Stomach (tissue), 9 donors: Measurements from ENCODE around the gene CD33. TPM values are rescaled to one million over a fixed set of nuclear protein-coding genes. Genes with fewer than 3 reads are reported as not detected.

Experiments used
- DNase-seq, 2 donors: peaks; one replicate each; pipeline versions ENCODE4 v3.0.0 to v3.0.0-alpha.2; 2013 to 2019
- H3K27ac ChIP-seq, 5 donors: fragments of 200-600 bp in 4 of 5; sonication (generic) in 4 of 5; one replicate each; pipeline ENCODE4 v1.5.1; 2013 to 2019; ENCODE audit warnings: mild to moderate bottlenecking in 1 of 5, moderate library complexity in 1 of 5
- H3K27me3 ChIP-seq, 3 donors: fragments of 200-600 bp; sonication (generic); one replicate each; pipeline ENCODE4 v1.5.1; 2017 to 2019; ENCODE audit warnings: mixed run types in 1 of 3
- H3K36me3 ChIP-seq, 4 donors: fragments of 200-600 bp; sonication (generic); 1 replicate in 3 of 4; 2 replicates in 1 of 4; pipeline ENCODE4 v1.5.1; 2016 to 2019
- H3K4me1 ChIP-seq, 4 donors: fragments of 200-600 bp; sonication (generic); one replicate each; pipeline ENCODE4 v1.5.1; 2016 to 2019
- H3K4me3 ChIP-seq, 4 donors: fragments of 200-600 bp; sonication (generic) in 3 of 4; one replicate each; pipeline ENCODE4 v1.5.1; 2016 to 2019; ENCODE audit warnings: mild to moderate bottlenecking in 1 of 4
- H3K9me3 ChIP-seq, 4 donors: fragments of 200-600 bp; sonication (generic); one replicate each; pipeline ENCODE4 v1.5.1; 2016 to 2019
- CTCF ChIP-seq, 7 experiments: fragments of 450-650 bp in 4 of 7; fragments of 200-600 bp in 3 of 7; sonication (generic) in 3 of 7; IDR thresholded peaks; one replicate each; pipeline ENCODE4 v1.5.1; 2016 to 2019; ENCODE audit warnings: antibody characterized with exemption in 7 of 7, control low read depth in 2 of 7, mild to moderate bottlenecking in 1 of 7
- EP300 ChIP-seq: sonication (generic); formaldehyde crosslinking; IDR thresholded peaks from one replicate; pipeline ENCODE4 v1.6.1; 2017; ENCODE audit warnings: antibody characterized with exemption
- POLR2A ChIP-seq, 4 donors: fragments of 450-650 bp; IDR thresholded peaks; one replicate each; pipeline ENCODE4 v1.6.1; 2016; ENCODE audit warnings: antibody characterized with exemption in 4 of 4, control low read depth in 2 of 4, mild to moderate bottlenecking in 1 of 4, moderate library complexity in 1 of 4
- POLR2AphosphoS5 ChIP-seq, 3 donors: sonication (generic); formaldehyde crosslinking; IDR thresholded peaks; one replicate each; pipeline ENCODE4 v1.6.1; 2016; ENCODE audit warnings: antibody characterized with exemption in 3 of 3
- WGBS, 5 donors: extraction: QIAGEN DNeasy Blood & Tissue Kit in 3 of 5; methylation state at CpG; one replicate each; pipeline versions ENCODE4 v1.1.5 to v1.1.7; 2013 to 2018; 5-methylcytosine and 5-hydroxymethylcytosine counted together
- intact Hi-C: fragments of 100-400 bp; cut with DNase I; formaldehyde crosslinking; loops from one replicate; pipeline ENCODE4 v1.15.1; 2023; ENCODE audit warnings: low total_unique reads
- polyA plus RNA-seq, 3 donors: library from polyadenylated mRNA; stranded (reverse); fragments of 200-250 nt; gene quantifications; one replicate each; pipeline ENCODE4 v1.2.3, GENCODE V29; 2013
- small RNA-seq, 4 donors: library from RNA; depleted of rRNA; stranded (forward); fragments of <200 nt; gene quantifications; one replicate each; pipeline ENCODE3, GENCODE V24; 2016
- total RNA-seq, 5 donors: library from RNA; depleted of rRNA; stranded (reverse); fragments of >200 nt; gene quantifications; one replicate each; pipeline versions ENCODE4 v1.1.0 to v1.2.3, GENCODE V29; 2014 to 2016
- donor health status: healthy with polysubstance abuse.
- donor health status: Bipolar disorder and iron deficiency.
- donor health status: healthy.

CD33 gene
- total and polyA plus RNA-seq, 8 donors: 1.7 to 4.8 (median 3.0) TPM; not detected in 3

- Histone ChIP-seq H3K4me3 (no peak overlapping the region), H3K27ac (no peak overlapping the region), H3K9me3 (peaks cover 0 to 4% (median 0%) of the 10 kb centered on the region in 4 donors), H3K27me3 (peaks cover 0 to 27% (median 0%) of the 10 kb centered on the region in 3 donors), H3K36me3 (no peaks in the 10 kb centered on the region), H3K4me1 (no peaks in the 10 kb centered on the region)
- intact Hi-C loops: no loop called here
- TF ChIP-seq POLR2AphosphoS5 (IDR thresholded peaks at IDR 0.05) (no peak), EP300 (no peak), CTCF (IDR thresholded peaks at IDR 0.05) (no peak), POLR2A (IDR thresholded peaks at IDR 0.05) (no peak)
- DNase-seq: no peak
- 74 to 82% (median 79%) methylated on average over 8 of the region's 8 CpGs for WGBS, 5 donors
Observed at GRCh38 chr19:51274049-51274770, 49.3 kb downstream of the CD33 start.

- Histone ChIP-seq H3K36me3 (no peaks in the 10 kb centered on the region), H3K27me3 (peaks cover 0 to 24% (median 0%) of the 10 kb centered on the region in 3 donors), H3K4me3 (no peak overlapping the region), H3K4me1 (no peaks in the 10 kb centered on the region), H3K9me3 (peaks cover 0 to 5% (median 2%) of the 10 kb centered on the region in 4 donors), H3K27ac (no peak overlapping the region)
- WGBS, 5 donors: 68 to 81% (median 76%) methylated on average over 3 of the region's 3 CpGs
- intact Hi-C loops: no loop called here
- TF ChIP-seq POLR2AphosphoS5 (IDR thresholded peaks at IDR 0.05): no peak
- no peak for TF ChIP-seq CTCF (IDR thresholded peaks at IDR 0.05)
- TF ChIP-seq POLR2A (IDR thresholded peaks at IDR 0.05): no peak
- no peak for TF ChIP-seq EP300
- no peak for DNase-seq
Observed at GRCh38 chr19:51277112-51277511, 52.2 kb downstream of the CD33 start.

- 81 to 92% (median 86%) methylated on average over 4 of the region's 4 CpGs for WGBS, 5 donors
- Histone ChIP-seq H3K27ac (no peak overlapping the region), H3K36me3 (no peaks in the 10 kb centered on the region), H3K9me3 (peaks cover 0 to 26% (median 5%) of the 10 kb centered on the region in 4 donors), H3K4me3 (no peak overlapping the region), H3K4me1 (no peaks in the 10 kb centered on the region), H3K27me3 (peaks cover 0 to 22% (median 0%) of the 10 kb centered on the region in 3 donors)
- no peak for TF ChIP-seq POLR2AphosphoS5 (IDR thresholded peaks at IDR 0.05)
- no peak for TF ChIP-seq POLR2A (IDR thresholded peaks at IDR 0.05)
- TF ChIP-seq EP300: no peak
- no peak for TF ChIP-seq CTCF (IDR thresholded peaks at IDR 0.05)
- intact Hi-C loops: no loop called here
- DNase-seq: no peak
Observed at GRCh38 chr19:51282335-51282734, 57.5 kb downstream of the CD33 start.

GRCh38 chr19:51285682-51286081 is 60.8 kb downstream of the CD33 start:
- intact Hi-C loops: no loop called here
- no peaks in the 10 kb centered on the region for H3K36me3 ChIP-seq
- WGBS, 5 donors: 64 to 82% (median 81%) methylated on average over 3 of the region's 3 CpGs
- TF ChIP-seq EP300 (no peak), POLR2AphosphoS5 (IDR thresholded peaks at IDR 0.05) (no peak), POLR2A (IDR thresholded peaks at IDR 0.05) (no peak)
- H3K4me3 ChIP-seq: no peak overlapping the region
- peaks cover 0 to 28% (median 10%) of the 10 kb centered on the region in 4 donors for H3K9me3 ChIP-seq
- peaks cover 0 to 12% (median 0%) of the 10 kb centered on the region in 3 donors for H3K27me3 ChIP-seq
- H3K4me1 ChIP-seq: no peaks in the 10 kb centered on the region
- H3K27ac ChIP-seq: no peak overlapping the region
- DNase-seq: no peak

Small RNA genes lying within 50 kb of the gene (small RNA-seq; reads per million reads assigned to genes)
- gene MIR8074: 0 reads per million in 4 donors

Other genes with a start within 250 kb of the CD33 start
- gene KLK7, start 241.2 kb upstream of the CD33 start, total RNA-seq: not detected
- 1 to 10 TPM in 1 of 3 donors, not detected in 2; 7.8 TPM for gene KLK7, start 241.2 kb upstream of the CD33 start, polyA plus RNA-seq
- gene KLK8, start 223.5 kb upstream of the CD33 start, total RNA-seq: not detected
- gene KLK8, start 223.5 kb upstream of the CD33 start, polyA plus RNA-seq: 100 to 1,000 TPM in 1 of 3 donors, not detected in 2; 116 TPM
- gene KLK10, start 205.4 kb upstream of the CD33 start, total RNA-seq: 1 to 10 TPM in 1 of 5 donors, not detected in 4; 1.3 TPM
- 10 to 100 TPM in 1 of 3 donors, 1 to 10 TPM in 2; 2.1 to 62.7 (median 3.8) TPM for gene KLK10, start 205.4 kb upstream of the CD33 start, polyA plus RNA-seq
- 100 to 1,000 TPM in 1 of 5 donors, 10 to 100 TPM in 2, 1 to 10 TPM in 1, not detected in 1; 1.8 to 128 (median 26.0) TPM for gene KLK11, start 198.5 kb upstream of the CD33 start, total RNA-seq
- 100 to 1,000 TPM in 1 of 3 donors, 10 to 100 TPM in 2; 34.1 to 152 (median 71.8) TPM for gene KLK11, start 198.5 kb upstream of the CD33 start, polyA plus RNA-seq
- gene KLK12, start 190.1 kb upstream of the CD33 start, total RNA-seq: not detected
- 10 to 100 TPM in 1 of 3 donors, 1 to 10 TPM in 1, not detected in 1; 2.0 to 26.5 TPM for gene KLK12, start 190.1 kb upstream of the CD33 start, polyA plus RNA-seq
- 1 to 10 TPM in 1 of 5 donors, not detected in 4; 10.0 TPM for gene KLK13, start 160.0 kb upstream of the CD33 start, total RNA-seq
- gene KLK13, start 160.0 kb upstream of the CD33 start, polyA plus RNA-seq: 10 to 100 TPM in 1 of 3 donors, 1 to 10 TPM in 2; 3.2 to 82.1 (median 9.5) TPM
- gene KLK14, start 142.2 kb upstream of the CD33 start, total RNA-seq: not detected
- gene KLK14, start 142.2 kb upstream of the CD33 start, polyA plus RNA-seq: under 1 TPM in 2 of 3 donors, not detected in 1; 0.31 to 0.35 TPM
- gene CTU1, start 116.7 kb upstream of the CD33 start, total RNA-seq: 10 to 100 TPM in 2 of 5 donors, 1 to 10 TPM in 2, under 1 TPM in 1; 0.58 to 47.3 (median 7.4) TPM
- gene CTU1, start 116.7 kb upstream of the CD33 start, polyA plus RNA-seq: 1 to 10 TPM; 2.4 to 5.3 (median 2.8) TPM
- gene SIGLEC9, start 100.2 kb upstream of the CD33 start, total RNA-seq: 10 to 100 TPM in 1 of 5 donors, 1 to 10 TPM in 3, not detected in 1; 1.1 to 13.9 (median 1.9) TPM
- gene SIGLEC9, start 100.2 kb upstream of the CD33 start, polyA plus RNA-seq: 1 to 10 TPM in 1 of 3 donors, under 1 TPM in 2; 0.61 to 3.6 (median 0.80) TPM
- gene SIGLEC7, start 82.8 kb upstream of the CD33 start, total RNA-seq: 1 to 10 TPM in 1 of 5 donors, under 1 TPM in 1, not detected in 3; 0.18 to 1.3 TPM
- 1 to 10 TPM in 1 of 3 donors, under 1 TPM in 1, not detected in 1; 0.50 to 1.8 TPM for gene SIGLEC7, start 82.8 kb upstream of the CD33 start, polyA plus RNA-seq
- not detected for gene SIGLECL1, start 26.0 kb downstream of the CD33 start, total RNA-seq
- gene SIGLECL1, start 26.0 kb downstream of the CD33 start, polyA plus RNA-seq: not detected
- under 1 TPM in 1 of 5 donors, not detected in 4; 0.18 TPM for gene IGLON5, start 86.6 kb downstream of the CD33 start, total RNA-seq
- gene IGLON5, start 86.6 kb downstream of the CD33 start, polyA plus RNA-seq: under 1 TPM in 1 of 3 donors, not detected in 2; 0.13 TPM
- gene VSIG10L, start 117.1 kb downstream of the CD33 start, total RNA-seq: 1 to 10 TPM in 1 of 5 donors, under 1 TPM in 2, not detected in 2; 0.29 to 2.2 (median 0.37) TPM
- 10 to 100 TPM in 1 of 3 donors, 1 to 10 TPM in 1, not detected in 1; 1.1 to 39.6 TPM for gene VSIG10L, start 117.1 kb downstream of the CD33 start, polyA plus RNA-seq
- gene ETFB, start 141.3 kb downstream of the CD33 start, total RNA-seq: 100 to 1,000 TPM in 1 of 5 donors, 10 to 100 TPM in 3, 1 to 10 TPM in 1; 1.2 to 211 (median 53.4) TPM
- gene ETFB, start 141.3 kb downstream of the CD33 start, polyA plus RNA-seq: 100 to 1,000 TPM; 146 to 177 (median 157) TPM
- gene CLDND2, start 143.9 kb downstream of the CD33 start, total RNA-seq: not detected
- gene CLDND2, start 143.9 kb downstream of the CD33 start, polyA plus RNA-seq: 1 to 10 TPM in 2 of 3 donors, under 1 TPM in 1; 0.88 to 4.3 (median 1.3) TPM
- gene NKG7, start 147.6 kb downstream of the CD33 start, total RNA-seq: 1 to 10 TPM in 1 of 5 donors, not detected in 4; 7.7 TPM
- gene NKG7, start 147.6 kb downstream of the CD33 start, polyA plus RNA-seq: 1 to 10 TPM; 2.1 to 7.3 (median 3.1) TPM
- not detected for gene LIM2, start 162.9 kb downstream of the CD33 start, total RNA-seq
- not detected for gene LIM2, start 162.9 kb downstream of the CD33 start, polyA plus RNA-seq
- gene C19orf84, start 165.5 kb downstream of the CD33 start, total RNA-seq: not detected
- not detected for gene C19orf84, start 165.5 kb downstream of the CD33 start, polyA plus RNA-seq
- gene SIGLEC10, start 192.6 kb downstream of the CD33 start, total RNA-seq: 10 to 100 TPM in 1 of 5 donors, 1 to 10 TPM in 2, not detected in 2; 1.1 to 21.4 (median 4.6) TPM
- gene SIGLEC10, start 192.6 kb downstream of the CD33 start, polyA plus RNA-seq: 1 to 10 TPM; 1.7 to 3.1 (median 2.3) TPM
- gene SIGLEC8, start 233.4 kb downstream of the CD33 start, total RNA-seq: 1 to 10 TPM in 2 of 5 donors, not detected in 3; 1.1 to 2.3 TPM
- 1 to 10 TPM in 1 of 3 donors, under 1 TPM in 2; 0.20 to 1.1 (median 0.56) TPM for gene SIGLEC8, start 233.4 kb downstream of the CD33 start, polyA plus RNA-seq